Measurements from ENCODE around the gene EGFR. TPM values are rescaled to one million over a fixed set of nuclear protein-coding genes. Genes with fewer than 3 reads are reported as not detected.

Gene EGFR
- total RNA-seq, 1 experiment from 2014 or later: 50.0 TPM

- POLR2A ChIA-PET (ENCODE audit: unreplicated experiment): no interaction called here
- H3K4me1 ChIP-seq (ENCODE audit: insufficient read depth, low read length): peaks cover 37% of the 10 kb centered on the region
- no peak for TF ChIP-seq EZH2 (IDR thresholded peaks at IDR 0.05; ENCODE audit: low read length, unreplicated experiment)
- TF ChIP-seq EZH2phosphoT487 (IDR thresholded peaks at IDR 0.05; ENCODE audit: borderline replicate concordance, low read length): no peak
- no peak for TF ChIP-seq CTCF (conservative IDR thresholded peaks at IDR 0.05; ENCODE audit: low read depth, low read length)
Measured at GRCh38 chr7:54991341-54991740, 27.5 kb upstream of the EGFR start.

GRCh38 chr7:54992871-54993475 is 25.8 kb upstream of the EGFR start:
- no peak overlapping the region for H3K4me3 ChIP-seq (ENCODE audit: low read length)
- H3F3A ChIP-seq (ENCODE audit: low read length, unreplicated experiment): peaks cover 4% of the 10 kb centered on the region
- no peak overlapping the region for H2AFZ ChIP-seq (ENCODE audit: low read length)
- peaks cover 36% of the 10 kb centered on the region for H3K4me1 ChIP-seq (ENCODE audit: insufficient read depth, low read length)
- ATAC-seq (no peak), DNase-seq (no peak)
- H3K27ac ChIP-seq (ENCODE audit: low read length): no peak overlapping the region
- ChIA-PET POLR2A (ENCODE audit: unreplicated experiment) (no interaction called here), CTCF (no interaction called here)
- no peak overlapping the region for H3K9ac ChIP-seq (ENCODE audit: low read length)
- no peak overlapping the region for H3K4me2 ChIP-seq (ENCODE audit: low read length)
- H3K36me3 ChIP-seq (ENCODE audit: low read depth, low read length): no peaks in the 10 kb centered on the region
- H3K27me3 ChIP-seq (ENCODE audit: low read length): no peaks in the 10 kb centered on the region
- no TSS peak for BruUV-seq (replicated peaks)
- H3K9me3 ChIP-seq (ENCODE audit: low read length): no peaks in the 10 kb centered on the region
- H3K79me2 ChIP-seq (ENCODE audit: low read length): no peaks in the 10 kb centered on the region
- intact Hi-C loops (cut with micrococcal nuclease): no loop called here
- no peak for TF ChIP-seq EZH2phosphoT487 (IDR thresholded peaks at IDR 0.05; ENCODE audit: borderline replicate concordance, low read length)
- TF ChIP-seq CTCF (conservative IDR thresholded peaks at IDR 0.05; ENCODE audit: low read depth, low read length): no peak
- no peak for TF ChIP-seq EZH2 (IDR thresholded peaks at IDR 0.05; ENCODE audit: low read length, unreplicated experiment)
- no peaks in the 10 kb centered on the region for H4K20me1 ChIP-seq (ENCODE audit: low read length)
- no peaks in the 10 kb centered on the region for H3K9me2 ChIP-seq (replicated peaks; ENCODE audit: low read length)

More at GRCh38 chr7:54991341-54991740, 27.5 kb upstream of the EGFR start:
- Histone ChIP-seq H3K36me3 (ENCODE audit: low read depth, low read length) (no peaks in the 10 kb centered on the region), H3K4me3 (ENCODE audit: low read length) (no peak overlapping the region), H3K79me2 (ENCODE audit: low read length) (no peaks in the 10 kb centered on the region), H3F3A (ENCODE audit: low read length, unreplicated experiment) (peaks cover under 1% of the 10 kb centered on the region), H3K9ac (ENCODE audit: low read length) (no peak overlapping the region), H3K27ac (ENCODE audit: low read length) (no peak overlapping the region), H2AFZ (ENCODE audit: low read length) (no peak overlapping the region), H4K20me1 (ENCODE audit: low read length) (no peaks in the 10 kb centered on the region), H3K4me2 (ENCODE audit: low read length) (no peak overlapping the region), H3K9me3 (ENCODE audit: low read length) (no peaks in the 10 kb centered on the region), H3K27me3 (ENCODE audit: low read length) (no peaks in the 10 kb centered on the region), H3K9me2 (replicated peaks; ENCODE audit: low read length) (no peaks in the 10 kb centered on the region)
- intact Hi-C loops (cut with micrococcal nuclease): no loop called here
- no TSS peak for BruUV-seq (replicated peaks)
- CTCF ChIA-PET: no interaction called here
- no peak for ATAC-seq
- no peak for DNase-seq

GRCh38 chr7:54995166-54995565 is 23.7 kb upstream of the EGFR start:
- no peaks in the 10 kb centered on the region for H3K79me2 ChIP-seq (ENCODE audit: low read length)
- H3K4me3 ChIP-seq (ENCODE audit: low read length): peak overlapping the region; percentile 9; the same call in 1 of the 2 replicates
- H3K4me2 ChIP-seq (ENCODE audit: low read length): peak overlapping the region; percentile 66
- peak overlapping the region; percentile 91 for H3K27ac ChIP-seq (ENCODE audit: low read length)
- ATAC-seq: no peak
- H3K9ac ChIP-seq (ENCODE audit: low read length): peak overlapping the region; percentile 46
- no peaks in the 10 kb centered on the region for H3K36me3 ChIP-seq (ENCODE audit: low read depth, low read length)
- TF ChIP-seq CTCF (conservative IDR thresholded peaks at IDR 0.05; ENCODE audit: low read depth, low read length): no peak
- TF ChIP-seq EZH2 (IDR thresholded peaks at IDR 0.05; ENCODE audit: low read length, unreplicated experiment): no peak
- no peak for TF ChIP-seq EZH2phosphoT487 (IDR thresholded peaks at IDR 0.05; ENCODE audit: borderline replicate concordance, low read length)
- H3K27me3 ChIP-seq (ENCODE audit: low read length): no peaks in the 10 kb centered on the region
- H3K9me3 ChIP-seq (ENCODE audit: low read length): no peaks in the 10 kb centered on the region
- H2AFZ ChIP-seq (ENCODE audit: low read length): no peak overlapping the region
- H3K9me2 ChIP-seq (replicated peaks; ENCODE audit: low read length): no peaks in the 10 kb centered on the region
- no peak for DNase-seq
- H4K20me1 ChIP-seq (ENCODE audit: low read length): no peaks in the 10 kb centered on the region
- POLR2A ChIA-PET (ENCODE audit: unreplicated experiment): no interaction called here
- peaks cover 28% of the 10 kb centered on the region for H3K4me1 ChIP-seq (ENCODE audit: insufficient read depth, low read length)
- H3F3A ChIP-seq (ENCODE audit: low read length, unreplicated experiment): peaks cover 4% of the 10 kb centered on the region
- intact Hi-C loops (cut with micrococcal nuclease): no loop called here
- CTCF ChIA-PET: no interaction called here
- no TSS peak for BruUV-seq (replicated peaks)
